Suprapubic skin (tissue), 4 donors: ENCODE results near the gene PSD. TPM values are rescaled to one million over a fixed set of nuclear protein-coding genes. Genes with fewer than 3 reads are reported as not detected.

Experiments used
- DNase-seq, 2 donors: peaks; one replicate each; pipeline ENCODE4 v3.0.0-alpha.2; 2019; ENCODE audit warnings: low spot score in 2 of 2
- H3K27ac ChIP-seq: fragments of 200-600 bp; sonication (generic); one replicate; pipeline ENCODE4 v1.5.1; 2019
- H3K27me3 ChIP-seq: fragments of 200-600 bp; sonication (generic); one replicate; pipeline ENCODE4 v1.5.1; 2019
- H3K36me3 ChIP-seq: fragments of 200-600 bp; sonication (generic); one replicate; pipeline ENCODE4 v1.5.1; 2019
- H3K4me1 ChIP-seq: fragments of 200-600 bp; sonication (generic); one replicate; pipeline ENCODE4 v1.5.1; 2019
- H3K4me3 ChIP-seq: fragments of 200-600 bp; sonication (generic); one replicate; pipeline ENCODE4 v1.5.1; 2019; ENCODE audit warnings: mild to moderate bottlenecking
- H3K9me3 ChIP-seq: fragments of 200-600 bp; sonication (generic); one replicate; pipeline ENCODE4 v1.5.1; 2019
- EP300 ChIP-seq: sonication (generic); formaldehyde crosslinking; IDR thresholded peaks from one replicate; pipeline ENCODE4 v1.6.1; 2017; ENCODE audit warnings: antibody characterized with exemption
- POLR2A ChIP-seq, 2 donors: fragments of 450-650 bp; IDR thresholded peaks; one replicate each; pipeline ENCODE4 v1.6.1; 2017; ENCODE audit warnings: antibody characterized with exemption in 2 of 2, mild to moderate bottlenecking in 2 of 2, moderate library complexity in 2 of 2
- POLR2AphosphoS5 ChIP-seq, 3 donors: sonication (generic); formaldehyde crosslinking; IDR thresholded peaks; one replicate each; pipeline ENCODE4 v1.6.1; 2017; ENCODE audit warnings: antibody characterized with exemption in 3 of 3
- WGBS: methylation state at CpG from one replicate; pipeline ENCODE4 v1.1.5; 2018; 5-methylcytosine and 5-hydroxymethylcytosine counted together
- total RNA-seq, 4 donors: library from RNA; depleted of rRNA; stranded (reverse); fragments of >200 nt; gene quantifications; one replicate each; pipeline ENCODE4 v1.1.0, GENCODE V29; 2016
- TF ChIP-seq, protein P1 (sequence below), 2 donors: fragments of 200-600 bp in 1 of 2; fragments of 450-650 bp in 1 of 2; sonication (generic) in 1 of 2; IDR thresholded peaks; one replicate each; pipeline ENCODE4 v1.5.1; 2016 to 2019; ENCODE audit warnings: antibody characterized with exemption in 2 of 2, mild to moderate bottlenecking in 1 of 2, moderate library complexity in 1 of 2

The PSD gene
- total RNA-seq, 4 donors from 2014 or later, result 1.7 to 4.8 (median 2.1) TPM

DNA sequence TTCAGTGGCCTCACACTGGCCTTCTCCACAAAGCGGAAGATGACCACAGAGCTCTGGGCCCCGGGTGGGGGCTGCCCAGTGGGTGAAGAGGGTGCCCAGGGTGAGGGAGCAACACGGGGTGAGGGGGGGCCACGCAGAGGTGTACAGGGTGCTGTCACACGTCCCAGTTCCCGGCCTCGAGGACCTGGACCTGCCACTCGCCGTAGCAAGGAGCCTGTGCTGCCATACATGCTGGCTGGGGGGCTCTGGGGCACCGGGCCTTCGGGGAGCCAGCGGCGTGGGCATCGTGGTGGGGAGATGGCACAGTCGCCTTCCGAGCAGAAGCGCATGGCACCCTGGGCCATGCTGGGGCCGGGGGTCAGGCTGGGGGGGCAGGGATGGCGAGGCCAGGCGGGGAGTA, 1.9 kb downstream of the PSD start:
- WGBS, result 70% methylated on average over 16 of the region's 20 CpGs
- Histone ChIP-seq H3K4me1 (peaks cover 20% of the 10 kb centered on the region), H3K9me3 (no peaks in the 10 kb centered on the region), H3K27ac (no peak overlapping the region), H3K4me3 (no peak overlapping the region), H3K27me3 (peaks cover 70% of the 10 kb centered on the region), H3K36me3 (no peaks in the 10 kb centered on the region)
- TF ChIP-seq POLR2AphosphoS5 (IDR thresholded peaks at IDR 0.05) (no peak), EP300 (no peak), POLR2A (IDR thresholded peaks at IDR 0.05) (no peak)
- TF ChIP-seq, protein P1, sequence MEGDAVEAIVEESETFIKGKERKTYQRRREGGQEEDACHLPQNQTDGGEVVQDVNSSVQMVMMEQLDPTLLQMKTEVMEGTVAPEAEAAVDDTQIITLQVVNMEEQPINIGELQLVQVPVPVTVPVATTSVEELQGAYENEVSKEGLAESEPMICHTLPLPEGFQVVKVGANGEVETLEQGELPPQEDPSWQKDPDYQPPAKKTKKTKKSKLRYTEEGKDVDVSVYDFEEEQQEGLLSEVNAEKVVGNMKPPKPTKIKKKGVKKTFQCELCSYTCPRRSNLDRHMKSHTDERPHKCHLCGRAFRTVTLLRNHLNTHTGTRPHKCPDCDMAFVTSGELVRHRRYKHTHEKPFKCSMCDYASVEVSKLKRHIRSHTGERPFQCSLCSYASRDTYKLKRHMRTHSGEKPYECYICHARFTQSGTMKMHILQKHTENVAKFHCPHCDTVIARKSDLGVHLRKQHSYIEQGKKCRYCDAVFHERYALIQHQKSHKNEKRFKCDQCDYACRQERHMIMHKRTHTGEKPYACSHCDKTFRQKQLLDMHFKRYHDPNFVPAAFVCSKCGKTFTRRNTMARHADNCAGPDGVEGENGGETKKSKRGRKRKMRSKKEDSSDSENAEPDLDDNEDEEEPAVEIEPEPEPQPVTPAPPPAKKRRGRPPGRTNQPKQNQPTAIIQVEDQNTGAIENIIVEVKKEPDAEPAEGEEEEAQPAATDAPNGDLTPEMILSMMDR (IDR thresholded peaks at IDR 0.05), result no peak
- DNase-seq, result no peak

DNA sequence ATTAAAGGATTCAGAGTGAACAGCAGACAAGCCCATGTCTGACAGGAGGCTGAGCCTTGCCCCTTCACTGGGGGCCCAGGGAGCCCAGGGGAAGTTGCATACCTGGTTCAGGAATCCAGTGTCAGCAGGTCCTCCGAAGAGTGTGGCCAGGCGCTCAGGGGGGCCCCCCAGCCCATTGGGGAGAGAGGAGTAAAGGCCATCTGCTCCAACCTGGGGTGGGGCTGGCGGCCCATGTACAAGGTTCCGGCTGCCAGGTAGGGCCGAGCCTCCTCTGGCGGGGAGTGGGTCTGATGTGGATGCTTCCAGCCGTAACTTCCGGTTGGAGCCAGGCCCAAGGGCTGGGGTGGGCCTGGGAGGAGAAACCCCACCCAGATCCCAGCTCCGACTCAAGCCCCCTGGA, 2.3 kb downstream of the PSD start:
- DNase-seq, result no peak
- WGBS, result 61% methylated on average over 7 of the region's 9 CpGs

DNA sequence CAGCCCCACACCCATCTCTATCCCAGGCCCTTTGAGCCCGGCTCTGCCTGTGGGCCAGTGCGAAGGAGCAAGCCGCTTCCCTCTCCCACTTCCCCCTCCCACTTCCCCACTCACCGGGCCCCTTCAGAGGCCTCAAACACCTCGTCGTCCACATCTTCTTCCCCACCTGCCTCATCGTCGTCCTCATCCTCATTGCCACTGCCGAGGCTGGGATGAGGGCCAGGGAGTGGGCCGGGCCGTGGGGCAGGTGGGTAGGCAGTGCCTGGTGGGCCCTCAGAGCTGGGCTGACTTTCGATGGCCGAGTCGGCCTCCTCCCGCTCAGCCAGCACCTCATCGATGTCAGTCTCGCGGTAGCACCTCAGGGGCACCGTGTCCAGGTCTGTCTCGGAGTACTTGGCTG, 3.8 kb downstream of the PSD start:
- H3K4me3 ChIP-seq, result no peak overlapping the region
- TF ChIP-seq EP300 (no peak), POLR2A (IDR thresholded peaks at IDR 0.05) (no peak), POLR2AphosphoS5 (IDR thresholded peaks at IDR 0.05) (no peak)
- TF ChIP-seq, protein P1 (IDR thresholded peaks at IDR 0.05), result no peak
- 31% methylated on average over 12 of the region's 20 CpGs for whole genome bisulfite sequencing
- H3K36me3 ChIP-seq, result no peaks in the 10 kb centered on the region
- DNase-seq, result no peak
- H3K27me3 ChIP-seq, result peaks cover 89% of the 10 kb centered on the region
- peaks cover 23% of the 10 kb centered on the region for H3K4me1 ChIP-seq
- no peaks in the 10 kb centered on the region for H3K9me3 ChIP-seq
- H3K27ac ChIP-seq, result no peak overlapping the region

More for the DNA sequence above, 2.3 kb downstream of the PSD start:
- Histone ChIP-seq H3K4me1 (peaks cover 20% of the 10 kb centered on the region), H3K36me3 (no peaks in the 10 kb centered on the region), H3K9me3 (no peaks in the 10 kb centered on the region), H3K27me3 (peaks cover 74% of the 10 kb centered on the region), H3K4me3 (no peak overlapping the region), H3K27ac (no peak overlapping the region)
- no peak for TF ChIP-seq POLR2AphosphoS5 (IDR thresholded peaks at IDR 0.05)
- no peak for TF ChIP-seq EP300
- TF ChIP-seq, protein P1 (IDR thresholded peaks at IDR 0.05), result no peak
- no peak for TF ChIP-seq POLR2A (IDR thresholded peaks at IDR 0.05)

DNA sequence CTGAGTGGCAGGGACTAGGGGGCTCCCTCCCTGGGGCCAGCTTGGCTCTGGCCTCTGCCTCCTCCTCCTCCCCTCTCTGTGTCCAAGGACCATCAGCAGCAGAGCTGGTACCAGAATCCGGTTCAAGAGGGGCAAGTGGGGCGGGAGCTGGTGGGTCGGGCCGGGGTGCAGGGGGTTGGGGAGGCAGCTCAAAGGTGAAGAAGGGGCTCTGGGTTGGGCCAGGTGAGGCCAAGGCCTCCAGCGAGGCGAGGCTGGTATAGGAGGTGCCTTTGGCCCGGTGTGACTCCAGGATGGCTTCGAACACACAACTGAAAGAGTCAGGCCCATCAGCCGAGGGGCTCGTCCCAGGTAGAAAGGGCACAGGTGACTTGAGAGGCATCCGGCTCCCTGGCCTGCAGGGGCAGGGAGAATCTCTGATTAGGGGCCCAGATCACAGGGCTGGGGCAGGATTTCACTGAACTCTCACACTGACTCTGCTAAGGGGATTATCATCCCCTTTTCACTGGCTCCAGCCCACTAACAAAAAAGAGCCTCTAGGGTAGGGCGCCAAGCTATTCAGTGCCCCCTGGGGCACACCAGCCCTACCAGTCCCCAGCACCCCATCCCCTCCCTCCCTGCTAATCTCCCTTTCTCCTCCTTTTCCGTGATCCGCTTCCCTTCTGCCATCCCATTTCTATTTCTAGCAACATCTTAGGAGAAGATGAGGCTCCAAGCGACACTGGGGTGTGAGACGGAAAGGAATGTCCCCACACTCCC, 4.6 kb downstream of the PSD start:
- no peak overlapping the region for H3K27ac ChIP-seq
- H3K36me3 ChIP-seq, result no peaks in the 10 kb centered on the region
- H3K9me3 ChIP-seq, result no peaks in the 10 kb centered on the region
- TF ChIP-seq, protein P1 (IDR thresholded peaks at IDR 0.05), result no peak
- TF ChIP-seq POLR2AphosphoS5 (IDR thresholded peaks at IDR 0.05) (no peak), POLR2A (IDR thresholded peaks at IDR 0.05) (no peak), EP300 (no peak)
- 83% methylated on average over 12 of the region's 16 CpGs for WGBS
- peaks cover 92% of the 10 kb centered on the region for H3K27me3 ChIP-seq
- H3K4me1 ChIP-seq, result peaks cover 23% of the 10 kb centered on the region
- H3K4me3 ChIP-seq, result no peak overlapping the region
- DNase-seq, result no peak

DNA sequence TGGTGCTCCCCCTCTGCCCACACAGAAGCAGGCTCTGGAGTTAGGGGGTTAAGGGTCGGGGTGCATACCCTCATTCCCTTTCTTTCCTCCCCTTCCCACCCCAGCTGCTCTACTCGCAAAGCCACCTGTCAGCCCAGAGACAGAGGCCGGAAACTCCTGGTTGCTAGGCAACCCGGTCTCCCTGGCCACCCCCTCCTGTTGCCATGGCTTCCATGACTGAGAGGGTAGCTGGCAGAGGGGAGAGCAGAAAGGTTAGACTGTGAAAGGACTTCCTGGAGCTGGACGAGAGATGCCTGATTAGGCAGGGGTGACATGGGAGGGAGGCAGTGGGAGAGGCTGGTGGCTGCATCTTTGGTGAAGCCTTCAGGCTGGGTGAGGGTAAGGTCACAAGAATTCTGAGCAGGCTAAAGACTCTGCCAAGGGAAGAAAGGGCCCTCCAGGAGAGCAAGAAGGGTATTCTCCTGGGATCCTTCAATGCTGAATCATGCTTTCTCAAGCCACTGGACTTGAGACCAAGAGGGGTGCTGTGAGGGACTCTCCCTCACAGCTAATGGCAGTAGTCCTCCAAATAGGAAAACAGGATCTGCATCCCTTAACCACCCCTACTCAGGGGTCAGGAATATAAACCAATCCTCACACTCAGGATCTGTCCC, 5.4 kb downstream of the PSD start:
- DNase-seq, result no peak
- no peak for TF ChIP-seq POLR2AphosphoS5 (IDR thresholded peaks at IDR 0.05)
- TF ChIP-seq POLR2A (IDR thresholded peaks at IDR 0.05), result no peak
- no peak for TF ChIP-seq EP300
- TF ChIP-seq, protein P1 (IDR thresholded peaks at IDR 0.05), result no peak

More for the DNA sequence above, 5.4 kb downstream of the PSD start:
- Histone ChIP-seq H3K27ac (no peak overlapping the region), H3K4me3 (no peak overlapping the region), H3K9me3 (no peaks in the 10 kb centered on the region), H3K4me1 (peaks cover 24% of the 10 kb centered on the region), H3K36me3 (no peaks in the 10 kb centered on the region), H3K27me3 (peaks cover 92% of the 10 kb centered on the region)
- WGBS, result 31% methylated on average over 5 of the region's 5 CpGs
